Keratinocyte (primary cell): ENCODE results near the gene PRRC2C. TPM values are rescaled to one million over a fixed set of nuclear protein-coding genes. Genes with fewer than 3 reads are reported as not detected.

Experiments used
- DNase-seq: peaks from one replicate; pipeline ENCODE4 v3.0.0-alpha.2; 2011; ENCODE audit warnings: low read depth, missing footprints, low spot score
- FAIRE-seq: peaks from 2 replicates; lab custom pipeline; 2011; peaks lifted over from hg19 to GRCh38; lab: Jason Lieb, UNC
- H2AFZ ChIP-seq: 2 replicates; pipeline ENCODE4 v1.6.0; 2012; ENCODE audit warnings: low read length, control low read depth, inconsistent platforms; ENCODE audit not compliant: control insufficient read depth
- H3K27ac ChIP-seq: 2 replicates; pipeline ENCODE4 v1.5.1; 2011; ENCODE audit warnings: low read length; ENCODE audit not compliant: control insufficient read depth, insufficient read depth
- H3K27me3 ChIP-seq: 3 replicates; pipeline ENCODE4 v1.6.0; 2011; ENCODE audit warnings: low read length; ENCODE audit not compliant: control insufficient read depth, insufficient read depth; ENCODE audit errors: extremely low read depth
- H3K36me3 ChIP-seq, 2 experiments: 2 replicates in 1 of 2; 3 replicates in 1 of 2; pipeline ENCODE4 v1.5.1; 2011; ENCODE audit warnings: low read length in 2 of 2, mild to moderate bottlenecking in 1 of 2; ENCODE audit not compliant: control insufficient read depth in 2 of 2, insufficient read depth in 2 of 2; ENCODE audit errors: extremely low read depth in 1 of 2
- H3K4me1 ChIP-seq: 3 replicates; pipeline ENCODE4 v1.5.1; 2011; ENCODE audit warnings: low read length; ENCODE audit not compliant: control insufficient read depth, insufficient read depth; ENCODE audit errors: extremely low read depth
- H3K4me2 ChIP-seq: 3 replicates; pipeline ENCODE4 v1.6.0; 2011; ENCODE audit warnings: low read depth, low read length; ENCODE audit not compliant: control insufficient read depth, insufficient read depth; ENCODE audit errors: extremely low read depth
- H3K4me3 ChIP-seq, 3 experiments: fragments of 200-600 bp in 1 of 3; sonication (generic) in 1 of 3; 2 replicates in 2 of 3; 3 replicates in 1 of 3; pipeline ENCODE4 v1.5.1; 2011 to 2016; ENCODE audit warnings: low read length in 3 of 3, mild to moderate bottlenecking in 3 of 3, control low read depth in 2 of 3, inconsistent platforms in 1 of 3, low read depth in 1 of 3, mixed read lengths in 1 of 3, mixed run types in 1 of 3, moderate library complexity in 1 of 3; ENCODE audit not compliant: control insufficient read depth in 2 of 3, insufficient read depth in 2 of 3; ENCODE audit errors: extremely low read depth in 1 of 3
- H3K79me2 ChIP-seq: 2 replicates; pipeline ENCODE4 v1.6.0; 2012; ENCODE audit warnings: low read length; ENCODE audit not compliant: control insufficient read depth, insufficient read depth
- H3K9ac ChIP-seq: 3 replicates; pipeline ENCODE4 v1.6.0; 2011; ENCODE audit warnings: low read length; ENCODE audit not compliant: control insufficient read depth, insufficient read depth; ENCODE audit errors: extremely low read depth
- H3K9me1 ChIP-seq: 3 replicates; pipeline ENCODE4 v1.6.0; 2011; ENCODE audit warnings: low read length; ENCODE audit not compliant: control insufficient read depth, insufficient read depth; ENCODE audit errors: extremely low read depth
- H3K9me3 ChIP-seq: 2 replicates; pipeline ENCODE4 v1.5.1; 2012; ENCODE audit warnings: low read depth, low read length; ENCODE audit not compliant: control insufficient read depth
- H4K20me1 ChIP-seq: 3 replicates; pipeline ENCODE4 v1.6.0; 2011; ENCODE audit warnings: low read length; ENCODE audit not compliant: control insufficient read depth, insufficient read depth; ENCODE audit errors: extremely low read depth
- CTCF ChIP-seq, 3 experiments: IDR thresholded peaks in 1 of 3; conservative IDR thresholded peaks in 1 of 3; optimal IDR thresholded peaks in 1 of 3; 2 replicates in 2 of 3; 3 replicates in 1 of 3; pipeline versions ENCODE3 to v1.5.1; 2011; ENCODE audit warnings: low read length in 3 of 3, mild to moderate bottlenecking in 3 of 3, moderate library complexity in 2 of 3, control low read depth in 1 of 3, inconsistent platforms in 1 of 3; ENCODE audit not compliant: insufficient read depth in 2 of 3; ENCODE audit errors: extremely low read depth in 1 of 3
- EZH2 ChIP-seq: IDR thresholded peaks from one replicate; pipeline ENCODE4 v1.6.1; 2012; ENCODE audit warnings: inconsistent platforms, mild to moderate bottlenecking, low read length, moderate library complexity
- dilution Hi-C: fragments of 300-500 bp; cut with MboI; formaldehyde crosslinking; loops from one replicate; pipeline ENCODE4 v1.7.0; 2020; ENCODE audit warnings: low sequenced_read_pairs; ENCODE audit not compliant: extremely low pct_ligation_motif_present
- polyA plus RNA-seq, 5 experiments: library from polyadenylated mRNA; depleted of rRNA in 3 of 5; stranded (reverse) in 3 of 5; stranded (forward) in 1 of 5; unstranded in 1 of 5; fragments of >200 nt; gene quantifications; 1 replicate in 1 of 5; 2 replicates in 3 of 5; 3 replicates in 1 of 5; pipeline versions ENCODE4 v1.2.1 to v1.2.3, GENCODE V29; 2011 to 2012; ENCODE audit warnings: missing spikeins in 2 of 5, low read depth in 1 of 5, low replicate concordance in 1 of 5

PRRC2C gene
- polyA plus RNA-seq, 1 donor (not counting 4 experiments of a cell fraction or from before 2014, with no cell fraction given), result 88.6 TPM

DNA sequence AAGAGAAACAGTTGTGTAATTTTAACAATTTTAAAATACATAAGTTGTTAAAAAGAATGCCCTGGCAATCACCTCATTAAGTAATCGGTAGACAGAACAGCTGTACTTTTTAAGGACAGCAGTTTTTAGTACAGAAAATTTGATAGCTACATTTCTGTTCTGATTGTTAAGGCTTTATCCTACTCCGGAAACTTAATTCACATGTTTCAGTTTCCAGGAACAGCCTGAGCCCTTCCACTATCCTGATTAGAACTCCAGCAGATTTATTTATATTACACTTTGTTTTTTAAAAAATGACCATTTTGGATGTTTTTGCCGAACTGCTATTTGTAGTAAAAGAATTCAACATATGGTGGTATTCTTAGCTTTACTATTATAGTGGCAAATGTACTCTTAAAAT is 8.7 kb downstream of the PRRC2C start:
- Histone ChIP-seq H3K27ac (no peak overlapping the region), H3K4me2 (no peak overlapping the region), H3K27me3 (no peaks in the 10 kb centered on the region), H3K36me3 (peaks cover 6 to 18% of the 10 kb centered on the region in 2 experiments), H3K4me1 (peaks cover 3% of the 10 kb centered on the region), H4K20me1 (peaks cover 59% of the 10 kb centered on the region), H2AFZ (no peak overlapping the region), H3K9me3 (no peaks in the 10 kb centered on the region), H3K79me2 (peaks cover 100% of the 10 kb centered on the region), H3K9me1 (peaks cover 4% of the 10 kb centered on the region), H3K9ac (no peak overlapping the region), H3K4me3 (no peak overlapping the region)
- FAIRE-seq, result no peak
- DNase-seq, result no peak
- dilution Hi-C loops, result no loop called here
- TF ChIP-seq EZH2, result no peak
- no peak for TF ChIP-seq CTCF (optimal IDR thresholded peaks at IDR 0.05 in 1 of 3, IDR thresholded peaks at IDR 0.05 in 1 of 3, conservative IDR thresholded peaks at IDR 0.05 in 1 of 3; ENCODE audit: extremely low read depth in 1 of 3, insufficient read depth in 2 of 3, low read length in 3 of 3)

- dilution Hi-C loops, result no loop called here
- FAIRE-seq, result no peak
These were observed 10.1 kb downstream of the PRRC2C start for GRCh38 chr1:171495444-171495843.

More at GRCh38 chr1:171495444-171495843, 10.1 kb downstream of the PRRC2C start:
- Histone ChIP-seq H3K9ac (no peak overlapping the region), H3K27me3 (no peaks in the 10 kb centered on the region), H3K27ac (no peak overlapping the region), H3K9me3 (no peaks in the 10 kb centered on the region), H3K4me2 (no peak overlapping the region), H3K4me3 (no peak overlapping the region), H3K9me1 (peaks cover 6% of the 10 kb centered on the region), H2AFZ (no peak overlapping the region), H3K36me3 (peaks cover 6 to 18% of the 10 kb centered on the region in 2 experiments), H3K79me2 (peaks cover 100% of the 10 kb centered on the region), H4K20me1 (peaks cover 59% of the 10 kb centered on the region), H3K4me1 (no peaks in the 10 kb centered on the region)
- DNase-seq, result no peak
- no peak for TF ChIP-seq EZH2
- no peak for TF ChIP-seq CTCF (optimal IDR thresholded peaks at IDR 0.05 in 1 of 3, IDR thresholded peaks at IDR 0.05 in 1 of 3, conservative IDR thresholded peaks at IDR 0.05 in 1 of 3; ENCODE audit: extremely low read depth in 1 of 3, insufficient read depth in 2 of 3, low read length in 3 of 3)
